ENCODE results near the gene CACNA1C.

Gene CACNA1C

GRCh38 chr12:2503036-2503435 is 450.2 kb downstream of the CACNA1C start:
- DNase-seq (ENCODE audit: low read depth in 2 of 2) = no peak
- TF ChIP-seq CTCF (IDR thresholded peaks at IDR 0.05; ENCODE audit: low read depth, low read length) = no peak
- no peak overlapping the region for H3K4me3 ChIP-seq (replicated peaks in 1 of 2; ENCODE audit: low read depth in 2 of 2, low read length in 2 of 2)

- no peak overlapping the region for H3K4me3 ChIP-seq (replicated peaks in 1 of 2; ENCODE audit: low read depth in 2 of 2, low read length in 2 of 2)
- TF ChIP-seq CTCF (IDR thresholded peaks at IDR 0.05; ENCODE audit: low read depth, low read length) = no peak
- no peak for DNase-seq (ENCODE audit: low read depth in 2 of 2)
Measured at GRCh38 chr12:2503762-2504161, 451.0 kb downstream of the CACNA1C start.

- no peak for DNase-seq (ENCODE audit: low read depth in 2 of 2)
- H3K4me3 ChIP-seq (replicated peaks in 1 of 2; ENCODE audit: low read depth in 2 of 2, low read length in 2 of 2) = no peak overlapping the region
- no peak for TF ChIP-seq CTCF (IDR thresholded peaks at IDR 0.05; ENCODE audit: low read depth, low read length)
Measured at GRCh38 chr12:2504577-2504976, 451.8 kb downstream of the CACNA1C start.

- no peak overlapping the region for H3K4me3 ChIP-seq (replicated peaks in 1 of 2; ENCODE audit: low read depth in 2 of 2, low read length in 2 of 2)
- TF ChIP-seq CTCF (IDR thresholded peaks at IDR 0.05; ENCODE audit: low read depth, low read length) = no peak
- DNase-seq (ENCODE audit: low read depth in 2 of 2) = no peak
Measured at GRCh38 chr12:2507814-2508213, 455.0 kb downstream of the CACNA1C start.

GRCh38 chr12:2509137-2509536 is 456.4 kb downstream of the CACNA1C start:
- no peak for DNase-seq (ENCODE audit: low read depth in 2 of 2)
- H3K4me3 ChIP-seq (replicated peaks in 1 of 2; ENCODE audit: low read depth in 2 of 2, low read length in 2 of 2) = no peak overlapping the region

GRCh38 chr12:2510045-2510444 is 457.3 kb downstream of the CACNA1C start:
- no peak overlapping the region for H3K4me3 ChIP-seq (replicated peaks in 1 of 2; ENCODE audit: low read depth in 2 of 2, low read length in 2 of 2)
- no peak for DNase-seq (ENCODE audit: low read depth in 2 of 2)

More at GRCh38 chr12:2509137-2509536, 456.4 kb downstream of the CACNA1C start:
- TF ChIP-seq CTCF (IDR thresholded peaks at IDR 0.05; ENCODE audit: low read depth, low read length) = no peak

More at GRCh38 chr12:2510045-2510444, 457.3 kb downstream of the CACNA1C start:
- TF ChIP-seq CTCF (IDR thresholded peaks at IDR 0.05; ENCODE audit: low read depth, low read length) = no peak
